ENCODE measurements around the gene CYB5R2.

- no peak for TF ChIP-seq POLR2AphosphoS5 (IDR thresholded peaks at IDR 0.05)
- TF ChIP-seq POLR2A (IDR thresholded peaks at IDR 0.05): no peak
- TF ChIP-seq CTCF (IDR thresholded peaks at IDR 0.05): no peak
- no peak for TF ChIP-seq EP300 (IDR thresholded peaks at IDR 0.05)
Observed at GRCh38 chr11:7686761-7687160, 13.5 kb upstream of the CYB5R2 start.

All from stomach (tissue), 4 donors.